CD14-positive monocyte (primary cell): ENCODE results near the gene PATL1. TPM values are rescaled to one million over a fixed set of nuclear protein-coding genes. Genes with fewer than 3 reads are reported as not detected.

Experiments used
- DNase-seq, 3 donors: peaks; one replicate each; pipeline ENCODE4 v3.0.0-alpha.2; 2011 to 2022
- H2AFZ ChIP-seq: 2 replicates; pipeline ENCODE4 v1.6.0; 2012; ENCODE audit warnings: mild to moderate bottlenecking, low read depth, low read length, inconsistent platforms; ENCODE audit not compliant: insufficient read depth, poor library complexity, severe bottlenecking
- H3K27ac ChIP-seq, 2 donors: 1 replicate in 1 of 2; 2 replicates in 1 of 2; pipeline ENCODE4 v1.5.1; 2012 to 2013; ENCODE audit warnings: low read length in 2 of 2, control low read depth in 1 of 2, inconsistent platforms in 1 of 2, low read depth in 1 of 2, mild to moderate bottlenecking in 1 of 2
- H3K27me3 ChIP-seq, 2 donors: one replicate each; pipeline versions ENCODE4 v1.6.0 to v1.6.1; 2011 to 2013; ENCODE audit warnings: low read length in 2 of 2; ENCODE audit not compliant: control insufficient read depth in 2 of 2, insufficient read depth in 2 of 2
- H3K36me3 ChIP-seq, 2 donors: replicated peaks in 1 of 2; 1 replicate in 1 of 2; 2 replicates in 1 of 2; pipeline versions ENCODE4 v1.5.1 to v1.6.1; 2012 to 2013; ENCODE audit warnings: low read length in 2 of 2, control low read depth in 1 of 2, inconsistent platforms in 1 of 2, mild to moderate bottlenecking in 1 of 2; ENCODE audit not compliant: insufficient read depth in 2 of 2, control insufficient read depth in 1 of 2
- H3K4me1 ChIP-seq, 2 donors: 1 replicate in 1 of 2; 2 replicates in 1 of 2; pipeline versions ENCODE4 v1.5.1 to v1.6.1; 2012 to 2013; ENCODE audit warnings: low read length in 2 of 2, control low read depth in 1 of 2, inconsistent platforms in 1 of 2, mild to moderate bottlenecking in 1 of 2, moderate library complexity in 1 of 2; ENCODE audit not compliant: insufficient read depth in 2 of 2, control insufficient read depth in 1 of 2
- H3K4me2 ChIP-seq: replicated peaks from 2 replicates; pipeline ENCODE3; 2012; ENCODE audit warnings: low read length, moderate library complexity, mild to moderate bottlenecking; ENCODE audit not compliant: poor library complexity, severe bottlenecking; ENCODE audit errors: extremely low read depth
- H3K4me3 ChIP-seq, 3 experiments: fragments of 200-600 bp in 1 of 3; sonication (generic) in 1 of 3; replicated peaks in 1 of 3; 1 replicate in 2 of 3; 2 replicates in 1 of 3; pipeline ENCODE4 v1.5.1; 2011 to 2013; ENCODE audit warnings: low read length in 3 of 3, mild to moderate bottlenecking in 3 of 3, control low read depth in 2 of 3, low read depth in 2 of 3, inconsistent platforms in 1 of 3, moderate library complexity in 1 of 3
- H3K79me2 ChIP-seq: 2 replicates; pipeline ENCODE4 v1.6.0; 2012; ENCODE audit warnings: mild to moderate bottlenecking, control low read depth, inconsistent platforms, low read length, moderate library complexity; ENCODE audit not compliant: insufficient read depth
- H3K9ac ChIP-seq: 2 replicates; pipeline ENCODE4 v1.6.0; 2017; ENCODE audit warnings: low read length, mild to moderate bottlenecking; ENCODE audit not compliant: insufficient read depth, poor library complexity, severe bottlenecking
- H3K9me3 ChIP-seq, 2 donors: replicated peaks in 1 of 2; 1 replicate in 1 of 2; 2 replicates in 1 of 2; pipeline versions ENCODE4 v1.5.1 to v1.6.1; 2012 to 2013; ENCODE audit warnings: low read length in 2 of 2, control low read depth in 1 of 2; ENCODE audit not compliant: control insufficient read depth in 1 of 2, insufficient read depth in 1 of 2
- H4K20me1 ChIP-seq: 2 replicates; pipeline ENCODE4 v1.6.0; 2012; ENCODE audit warnings: mild to moderate bottlenecking, low read length, control low read depth, moderate library complexity; ENCODE audit not compliant: insufficient read depth
- H3K27ac Mint-ChIP-seq, 7 donors: one replicate each; pipeline ENCODE4 v1.8.0; 2020; ENCODE audit warnings: mild to moderate bottlenecking in 7 of 7, mixed read lengths in 7 of 7, moderate library complexity in 6 of 7, inconsistent platforms in 2 of 7
- H3K27me3 Mint-ChIP-seq, 3 donors: one replicate each; pipeline ENCODE4 v1.8.0; 2021 to 2022; ENCODE audit warnings: low read depth in 3 of 3, mild to moderate bottlenecking in 3 of 3, mixed read lengths in 3 of 3, moderate library complexity in 3 of 3, inconsistent platforms in 1 of 3
- H3K36me3 Mint-ChIP-seq, 2 donors: one replicate each; pipeline ENCODE4 v1.8.0; 2020; ENCODE audit warnings: mixed read lengths in 2 of 2, inconsistent platforms in 1 of 2, mild to moderate bottlenecking in 1 of 2
- H3K4me1 Mint-ChIP-seq: one replicate; pipeline ENCODE4 v1.8.0; 2020; ENCODE audit warnings: mild to moderate bottlenecking, mixed read lengths
- H3K4me3 Mint-ChIP-seq, 2 donors: one replicate each; pipeline ENCODE4 v1.8.0; 2020; ENCODE audit warnings: mild to moderate bottlenecking in 2 of 2, mixed read lengths in 2 of 2, moderate library complexity in 1 of 2
- H3K9me3 Mint-ChIP-seq, 7 donors: one replicate each; pipeline ENCODE4 v1.8.0; 2020 to 2022; ENCODE audit warnings: mixed read lengths in 7 of 7, mild to moderate bottlenecking in 6 of 7, moderate library complexity in 6 of 7, inconsistent platforms in 2 of 7
- CTCF ChIP-seq: fragments of 200-600 bp; IDR thresholded peaks from one replicate; pipeline ENCODE4 v1.8.0; 2022; ENCODE audit warnings: antibody characterized with exemption, mild to moderate bottlenecking
- WGBS: methylation state at CpG from one replicate; pipeline ENCODE4 v1.1.5; 2013; ENCODE audit warnings: missing lambda C conversion rate; ENCODE audit not compliant: insufficient coverage; 5-methylcytosine and 5-hydroxymethylcytosine counted together
- intact Hi-C, 2 donors: fragments of 100-400 bp; cut with micrococcal nuclease; formaldehyde crosslinking; loops; one replicate each; pipeline versions ENCODE4 v1.15.0 to v1.15.1; 2023
- polyA plus RNA-seq, 3 donors: library from polyadenylated mRNA; depleted of rRNA in 1 of 3; unstranded in 2 of 3; stranded (reverse) in 1 of 3; fragments of 300-500 nt in 2 of 3; fragments of >200 nt in 1 of 3; fragmentation: Illumina TruSeq in 2 of 3; gene quantifications; 1 replicate in 2 of 3; 2 replicates in 1 of 3; pipeline ENCODE4 v1.2.3, GENCODE V29; 2012 to 2021

PATL1 gene
- polyA plus RNA-seq, 3 donors: 4.1 to 49.3 (median 5.1) TPM

GRCh38 chr11:59625703-59626102, 43.1 kb downstream of the PATL1 start:
- Histone ChIP-seq H4K20me1 (no peaks in the 10 kb centered on the region), H3K9me3 (no peaks in the 10 kb centered on the region), H3K36me3 (peaks cover 14 to 17% of the 10 kb centered on the region in 2 donors), H2AFZ (no peak overlapping the region), H3K4me3 (no peak overlapping the region), H3K27ac (no peak overlapping the region), H3K4me2 (no peak overlapping the region), H3K79me2 (no peaks in the 10 kb centered on the region), H3K27me3 (no peaks in the 10 kb centered on the region), H3K4me1 (no peaks in the 10 kb centered on the region), H3K9ac (no peak overlapping the region)
- H3K4me3 Mint-ChIP-seq: no peak overlapping the region
- H3K4me1 Mint-ChIP-seq: peaks cover 3% of the 10 kb centered on the region
- DNase-seq: no peak
- intact Hi-C loops: no loop called here
- peaks cover 9 to 15% of the 10 kb centered on the region in 2 donors for H3K36me3 Mint-ChIP-seq
- no peak for TF ChIP-seq CTCF
- H3K27ac Mint-ChIP-seq: no peak overlapping the region
- WGBS: no CpG with 5 or more reads among the region's 3 CpGs
- H3K9me3 Mint-ChIP-seq: peaks cover 0 to 5% (median 0%) of the 10 kb centered on the region in 7 donors
- H3K27me3 Mint-ChIP-seq: no peaks in the 10 kb centered on the region

DNA sequence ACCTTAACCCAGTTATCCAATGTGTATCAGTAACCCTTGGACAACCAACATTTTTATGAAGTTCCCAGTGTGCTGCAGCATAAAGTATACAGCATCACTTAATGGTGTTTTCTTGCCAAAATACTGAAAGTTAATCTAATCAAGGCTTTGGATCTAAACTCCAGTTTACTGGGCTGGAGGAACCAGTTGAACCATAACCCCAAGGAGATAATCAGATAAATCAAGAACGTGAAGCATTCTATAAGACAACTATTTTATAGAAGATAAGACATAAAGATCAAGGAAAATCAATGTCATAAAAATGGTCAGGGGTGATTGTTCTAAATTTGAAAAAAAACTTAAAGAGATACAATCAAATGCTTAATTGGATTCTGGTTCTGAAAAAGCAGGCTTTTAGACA, 51.0 kb downstream of the PATL1 start:
- peaks cover 0 to 7% of the 10 kb centered on the region in 2 donors for H3K36me3 Mint-ChIP-seq
- intact Hi-C loops: loop anchor here (2.0 to 5.0 kb wide), 3 partner anchors 49 to 1041 kb away; partner anchors contain the start of genes PATL1 (in 2 of the 2), LPXN (in 1 of the 2) and ZFP91 (in 1 of the 2)
- WGBS: no CpG with 5 or more reads among the region's 1 CpG
- Histone ChIP-seq H3K9me3 (no peaks in the 10 kb centered on the region), H3K27me3 (no peaks in the 10 kb centered on the region), H3K36me3 (peaks cover 0 to 6% of the 10 kb centered on the region in 2 donors), H3K4me3 (no peak overlapping the region), H3K4me1 (peaks cover 22 to 31% of the 10 kb centered on the region in 2 donors), H3K4me2 (no peak overlapping the region), H3K27ac (no peak overlapping the region), H4K20me1 (peaks cover 8% of the 10 kb centered on the region), H3K79me2 (peaks cover 24% of the 10 kb centered on the region), H3K9ac (no peak overlapping the region), H2AFZ (no peak overlapping the region)
- no peak overlapping the region for H3K4me3 Mint-ChIP-seq
- no peak for TF ChIP-seq CTCF
- no peak for DNase-seq
- H3K27ac Mint-ChIP-seq: no peak overlapping the region
- H3K9me3 Mint-ChIP-seq: no peaks in the 10 kb centered on the region
- peaks cover 24% of the 10 kb centered on the region for H3K4me1 Mint-ChIP-seq
- H3K27me3 Mint-ChIP-seq: peaks cover 0 to 3% (median 0%) of the 10 kb centered on the region in 3 donors
